Measurements from ENCODE around the gene GMDS. TPM values are rescaled to one million over a fixed set of nuclear protein-coding genes. Genes with fewer than 3 reads are reported as not detected.

GMDS gene
- polyA plus RNA-seq, 1 donor (not counting 4 experiments of a cell fraction or from before 2014, with no cell fraction given) = 22.1 TPM

- dilution Hi-C loops (cut with MboI; ENCODE audit: extremely low pct_ligation_motif_present, low sequenced_read_pairs) = no loop called here
- FAIRE-seq = no peak
- TF ChIP-seq EZH2 (IDR thresholded peaks at IDR 0.05; ENCODE audit: low read length) = no peak
- no peak for TF ChIP-seq CTCF (optimal IDR thresholded peaks at IDR 0.05 in 1 of 3, IDR thresholded peaks at IDR 0.05 in 1 of 3, conservative IDR thresholded peaks at IDR 0.05 in 1 of 3; ENCODE audit: extremely low read depth in 1 of 3, insufficient read depth in 2 of 3, low read length in 3 of 3)
Observed at GRCh38 chr6:1867197-1867596, 378.2 kb downstream of the GMDS start.

GRCh38 chr6:1865585-1865984, 379.8 kb downstream of the GMDS start:
- Histone ChIP-seq H3K4me1 (ENCODE audit: control insufficient read depth, extremely low read depth, insufficient read depth, low read length) (peaks cover 8% of the 10 kb centered on the region), H3K27me3 (ENCODE audit: control insufficient read depth, extremely low read depth, insufficient read depth, low read length) (no peaks in the 10 kb centered on the region), H3K36me3 (ENCODE audit: control insufficient read depth in 2 of 2, extremely low read depth in 1 of 2, insufficient read depth in 2 of 2, low read length in 2 of 2) (no peaks in the 10 kb centered on the region), H2AFZ (ENCODE audit: control insufficient read depth, low read length) (no peak overlapping the region), H3K4me3 (ENCODE audit: control insufficient read depth in 2 of 3, extremely low read depth in 1 of 3, insufficient read depth in 2 of 3, low read depth in 1 of 3, low read length in 3 of 3) (no peak overlapping the region), H3K9me1 (ENCODE audit: control insufficient read depth, extremely low read depth, insufficient read depth, low read length) (no peaks in the 10 kb centered on the region), H3K9me3 (ENCODE audit: control insufficient read depth, low read depth, low read length) (no peaks in the 10 kb centered on the region), H4K20me1 (ENCODE audit: control insufficient read depth, extremely low read depth, insufficient read depth, low read length) (no peaks in the 10 kb centered on the region), H3K9ac (ENCODE audit: control insufficient read depth, extremely low read depth, insufficient read depth, low read length) (no peak overlapping the region), H3K79me2 (ENCODE audit: control insufficient read depth, insufficient read depth, low read length) (no peaks in the 10 kb centered on the region), H3K27ac (ENCODE audit: control insufficient read depth, insufficient read depth, low read length) (no peak overlapping the region), H3K4me2 (ENCODE audit: control insufficient read depth, extremely low read depth, insufficient read depth, low read depth, low read length) (no peak overlapping the region)
- DNase-seq (ENCODE audit: low read depth, low spot score) (no peak), FAIRE-seq (no peak)
- dilution Hi-C loops (cut with MboI; ENCODE audit: extremely low pct_ligation_motif_present, low sequenced_read_pairs) = no loop called here
- TF ChIP-seq CTCF (optimal IDR thresholded peaks at IDR 0.05 in 1 of 3, IDR thresholded peaks at IDR 0.05 in 1 of 3, conservative IDR thresholded peaks at IDR 0.05 in 1 of 3; ENCODE audit: extremely low read depth in 1 of 3, insufficient read depth in 2 of 3, low read length in 3 of 3) = no peak
- no peak for TF ChIP-seq EZH2 (IDR thresholded peaks at IDR 0.05; ENCODE audit: low read length)

More at GRCh38 chr6:1867197-1867596, 378.2 kb downstream of the GMDS start:
- Histone ChIP-seq H3K27ac (ENCODE audit: control insufficient read depth, insufficient read depth, low read length) (no peak overlapping the region), H3K4me2 (ENCODE audit: control insufficient read depth, extremely low read depth, insufficient read depth, low read depth, low read length) (no peak overlapping the region), H3K9ac (ENCODE audit: control insufficient read depth, extremely low read depth, insufficient read depth, low read length) (no peak overlapping the region), H3K36me3 (ENCODE audit: control insufficient read depth in 2 of 2, extremely low read depth in 1 of 2, insufficient read depth in 2 of 2, low read length in 2 of 2) (no peaks in the 10 kb centered on the region), H3K9me1 (ENCODE audit: control insufficient read depth, extremely low read depth, insufficient read depth, low read length) (no peaks in the 10 kb centered on the region), H3K4me1 (ENCODE audit: control insufficient read depth, extremely low read depth, insufficient read depth, low read length) (peaks cover 4% of the 10 kb centered on the region), H3K4me3 (ENCODE audit: control insufficient read depth in 2 of 3, extremely low read depth in 1 of 3, insufficient read depth in 2 of 3, low read depth in 1 of 3, low read length in 3 of 3) (no peak overlapping the region), H4K20me1 (ENCODE audit: control insufficient read depth, extremely low read depth, insufficient read depth, low read length) (no peaks in the 10 kb centered on the region), H3K79me2 (ENCODE audit: control insufficient read depth, insufficient read depth, low read length) (no peaks in the 10 kb centered on the region), H3K27me3 (ENCODE audit: control insufficient read depth, extremely low read depth, insufficient read depth, low read length) (no peaks in the 10 kb centered on the region), H2AFZ (ENCODE audit: control insufficient read depth, low read length) (no peak overlapping the region), H3K9me3 (ENCODE audit: control insufficient read depth, low read depth, low read length) (no peaks in the 10 kb centered on the region)
- no peak for DNase-seq (ENCODE audit: low read depth, low spot score)

Data from keratinocyte (primary cell).